ENCODE measurements around the gene RFTN2.

GRCh38 chr2:197673106-197673505 lies 2.3 kb downstream of the RFTN2 start:
- no peak for TF ChIP-seq CTCF (IDR thresholded peaks at IDR 0.05; ENCODE audit: poor library complexity, severe bottlenecking)
- no peak for TF ChIP-seq MXI1 (conservative IDR thresholded peaks at IDR 0.05; ENCODE audit: poor library complexity, severe bottlenecking)

Data from neural cell (in vitro differentiated cells).